Neural cell (in vitro differentiated cells): ENCODE measurements around the gene RPS5.

Experiments used
- EP300 ChIP-seq: fragments of 450-650 bp; conservative IDR thresholded peaks from 2 replicates; pipeline ENCODE4 v1.6.1; 2014; ENCODE audit warnings: antibody characterized with exemption, mild to moderate bottlenecking, moderate library complexity; ENCODE audit not compliant: poor library complexity, severe bottlenecking
- EZH2 ChIP-seq: fragments of 200-600, 300-800 bp; shearing (Covaris generic), sonication (generic); IDR thresholded peaks from 2 replicates; pipeline ENCODE4 v1.6.1; 2014; ENCODE audit warnings: antibody characterized with exemption, low read length, borderline replicate concordance, mild to moderate bottlenecking; ENCODE audit not compliant: insufficient read depth, poor library complexity, severe bottlenecking
- MXI1 ChIP-seq: fragments of 450-650 bp; conservative IDR thresholded peaks from 2 replicates; pipeline ENCODE4 v1.6.1; 2014; ENCODE audit warnings: antibody characterized with exemption, mild to moderate bottlenecking; ENCODE audit not compliant: poor library complexity, severe bottlenecking
- POLR2AphosphoS5 ChIP-seq: IDR thresholded peaks from 2 replicates; pipeline ENCODE4 v1.6.1; 2012
- RAD21 ChIP-seq: fragments of 450-650 bp; conservative IDR thresholded peaks from 2 replicates; pipeline ENCODE4 v1.6.1; 2014; ENCODE audit warnings: antibody characterized with exemption, mild to moderate bottlenecking, moderate library complexity
- REST ChIP-seq: IDR thresholded peaks from 2 replicates; pipeline ENCODE4 v1.6.1; 2012; ENCODE audit warnings: borderline replicate concordance
- SMC3 ChIP-seq: fragments of 450-650 bp; conservative IDR thresholded peaks from 2 replicates; pipeline ENCODE4 v1.6.1; 2014; ENCODE audit warnings: antibody characterized with exemption, mild to moderate bottlenecking, moderate library complexity; ENCODE audit not compliant: poor library complexity
- TAF1 ChIP-seq: IDR thresholded peaks from 2 replicates; pipeline ENCODE4 v1.6.1; 2012; ENCODE audit warnings: low read depth
- TF ChIP-seq, protein P1 (sequence below): fragments of 450-650 bp; IDR thresholded peaks from 2 replicates; pipeline ENCODE4 v1.5.1; 2014; ENCODE audit warnings: antibody characterized with exemption, mild to moderate bottlenecking, moderate library complexity; ENCODE audit not compliant: poor library complexity, severe bottlenecking

DNA sequence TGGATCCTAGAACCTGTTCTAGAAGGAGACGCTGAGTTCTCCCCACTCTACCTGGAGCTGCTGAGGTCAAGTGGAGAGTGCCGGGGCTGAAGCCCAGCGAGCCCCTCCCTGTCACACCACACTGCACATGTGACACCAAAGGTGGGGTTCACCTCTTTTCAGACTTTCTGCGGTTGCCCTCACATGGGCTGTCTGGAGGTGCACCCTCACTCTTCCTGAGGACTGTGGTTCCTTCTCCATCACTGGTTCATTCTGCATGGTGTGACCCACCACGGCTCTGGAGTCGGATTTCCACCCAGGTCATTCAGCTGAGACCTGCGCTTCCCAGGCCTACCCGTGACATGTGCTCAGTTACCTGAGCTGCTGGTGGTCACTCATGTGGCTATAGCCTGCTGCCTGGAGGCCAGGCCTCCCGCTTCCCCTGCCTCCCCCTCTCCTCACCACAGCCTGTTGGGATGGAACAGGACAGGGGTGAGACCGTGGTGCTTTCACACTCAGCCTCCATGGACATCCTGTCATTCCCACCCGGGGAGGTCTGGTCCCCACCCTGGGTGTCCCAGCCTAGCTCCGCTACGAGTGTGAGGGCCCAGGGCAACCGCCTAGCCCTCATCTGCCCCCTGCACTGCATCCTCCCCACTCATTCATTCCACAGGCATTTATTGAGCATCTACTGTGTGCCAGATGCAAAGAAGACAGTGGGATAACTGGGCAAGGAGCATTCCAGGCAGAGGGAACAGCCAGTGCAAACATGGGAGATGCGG, 33.2 kb upstream of the RPS5 start:
- TF ChIP-seq REST (no peak), EZH2 (no peak), TAF1 (no peak), EP300 (no peak), SMC3 (no peak), POLR2AphosphoS5 (no peak), MXI1 (no peak), RAD21 (no peak)
- TF ChIP-seq, protein P1, sequence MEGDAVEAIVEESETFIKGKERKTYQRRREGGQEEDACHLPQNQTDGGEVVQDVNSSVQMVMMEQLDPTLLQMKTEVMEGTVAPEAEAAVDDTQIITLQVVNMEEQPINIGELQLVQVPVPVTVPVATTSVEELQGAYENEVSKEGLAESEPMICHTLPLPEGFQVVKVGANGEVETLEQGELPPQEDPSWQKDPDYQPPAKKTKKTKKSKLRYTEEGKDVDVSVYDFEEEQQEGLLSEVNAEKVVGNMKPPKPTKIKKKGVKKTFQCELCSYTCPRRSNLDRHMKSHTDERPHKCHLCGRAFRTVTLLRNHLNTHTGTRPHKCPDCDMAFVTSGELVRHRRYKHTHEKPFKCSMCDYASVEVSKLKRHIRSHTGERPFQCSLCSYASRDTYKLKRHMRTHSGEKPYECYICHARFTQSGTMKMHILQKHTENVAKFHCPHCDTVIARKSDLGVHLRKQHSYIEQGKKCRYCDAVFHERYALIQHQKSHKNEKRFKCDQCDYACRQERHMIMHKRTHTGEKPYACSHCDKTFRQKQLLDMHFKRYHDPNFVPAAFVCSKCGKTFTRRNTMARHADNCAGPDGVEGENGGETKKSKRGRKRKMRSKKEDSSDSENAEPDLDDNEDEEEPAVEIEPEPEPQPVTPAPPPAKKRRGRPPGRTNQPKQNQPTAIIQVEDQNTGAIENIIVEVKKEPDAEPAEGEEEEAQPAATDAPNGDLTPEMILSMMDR, result no peak
